ENCODE data around the gene ANKS1B. TPM values are rescaled to one million over a fixed set of nuclear protein-coding genes. Genes with fewer than 3 reads are reported as not detected.

The ANKS1B gene
- polyA plus RNA-seq, 3 donors: not detected

GRCh38 chr12:99505805-99506204 is 478.9 kb downstream of the ANKS1B start:
- intact Hi-C loops (cut with micrococcal nuclease): no loop called here
- DNase-seq: no peak
- no peak overlapping the region for H3K9ac ChIP-seq (ENCODE audit: insufficient read depth, low read length, poor library complexity, severe bottlenecking)
- no peaks in the 10 kb centered on the region for H3K36me3 ChIP-seq (replicated peaks in 1 of 2; ENCODE audit: control insufficient read depth in 1 of 2, insufficient read depth in 2 of 2, low read length in 2 of 2)
- H3K4me2 ChIP-seq (replicated peaks; ENCODE audit: extremely low read depth, low read length, poor library complexity, severe bottlenecking): no peak overlapping the region
- H3K36me3 Mint-ChIP-seq: no peaks in the 10 kb centered on the region
- no CpG with 5 or more reads among the region's 3 CpGs for WGBS (ENCODE audit: insufficient coverage)
- no peaks in the 10 kb centered on the region for H3K27me3 ChIP-seq (ENCODE audit: control insufficient read depth in 2 of 2, insufficient read depth in 2 of 2, low read length in 2 of 2)
- no peaks in the 10 kb centered on the region for H3K4me1 ChIP-seq (ENCODE audit: control insufficient read depth in 1 of 2, insufficient read depth in 2 of 2, low read length in 2 of 2)
- no peaks in the 10 kb centered on the region for H3K27me3 Mint-ChIP-seq (ENCODE audit: low read depth in 3 of 3)
- H3K27ac Mint-ChIP-seq: no peak overlapping the region
- TF ChIP-seq, protein P1, sequence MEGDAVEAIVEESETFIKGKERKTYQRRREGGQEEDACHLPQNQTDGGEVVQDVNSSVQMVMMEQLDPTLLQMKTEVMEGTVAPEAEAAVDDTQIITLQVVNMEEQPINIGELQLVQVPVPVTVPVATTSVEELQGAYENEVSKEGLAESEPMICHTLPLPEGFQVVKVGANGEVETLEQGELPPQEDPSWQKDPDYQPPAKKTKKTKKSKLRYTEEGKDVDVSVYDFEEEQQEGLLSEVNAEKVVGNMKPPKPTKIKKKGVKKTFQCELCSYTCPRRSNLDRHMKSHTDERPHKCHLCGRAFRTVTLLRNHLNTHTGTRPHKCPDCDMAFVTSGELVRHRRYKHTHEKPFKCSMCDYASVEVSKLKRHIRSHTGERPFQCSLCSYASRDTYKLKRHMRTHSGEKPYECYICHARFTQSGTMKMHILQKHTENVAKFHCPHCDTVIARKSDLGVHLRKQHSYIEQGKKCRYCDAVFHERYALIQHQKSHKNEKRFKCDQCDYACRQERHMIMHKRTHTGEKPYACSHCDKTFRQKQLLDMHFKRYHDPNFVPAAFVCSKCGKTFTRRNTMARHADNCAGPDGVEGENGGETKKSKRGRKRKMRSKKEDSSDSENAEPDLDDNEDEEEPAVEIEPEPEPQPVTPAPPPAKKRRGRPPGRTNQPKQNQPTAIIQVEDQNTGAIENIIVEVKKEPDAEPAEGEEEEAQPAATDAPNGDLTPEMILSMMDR (IDR thresholded peaks at IDR 0.05): no peak
- H3K4me3 ChIP-seq (replicated peaks in 1 of 3; ENCODE audit: low read depth in 2 of 3, low read length in 3 of 3): no peak overlapping the region
- H3K4me1 Mint-ChIP-seq: no peaks in the 10 kb centered on the region
- no peak overlapping the region for H3K27ac ChIP-seq (ENCODE audit: low read depth in 1 of 2, low read length in 2 of 2)
- no peaks in the 10 kb centered on the region for H4K20me1 ChIP-seq (ENCODE audit: insufficient read depth, low read length)
- H2AFZ ChIP-seq (ENCODE audit: insufficient read depth, low read depth, low read length, poor library complexity, severe bottlenecking): no peak overlapping the region
- H3K4me3 Mint-ChIP-seq: no peak overlapping the region
- peaks cover 0 to 21% of the 10 kb centered on the region in 2 donors for H3K9me3 ChIP-seq (replicated peaks in 1 of 2; ENCODE audit: control insufficient read depth in 1 of 2, insufficient read depth in 1 of 2, low read length in 2 of 2)
- H3K9me3 Mint-ChIP-seq: peaks cover 0 to 7% (median 2%) of the 10 kb centered on the region in 7 donors
- H3K79me2 ChIP-seq (ENCODE audit: insufficient read depth, low read length): no peaks in the 10 kb centered on the region

DNA sequence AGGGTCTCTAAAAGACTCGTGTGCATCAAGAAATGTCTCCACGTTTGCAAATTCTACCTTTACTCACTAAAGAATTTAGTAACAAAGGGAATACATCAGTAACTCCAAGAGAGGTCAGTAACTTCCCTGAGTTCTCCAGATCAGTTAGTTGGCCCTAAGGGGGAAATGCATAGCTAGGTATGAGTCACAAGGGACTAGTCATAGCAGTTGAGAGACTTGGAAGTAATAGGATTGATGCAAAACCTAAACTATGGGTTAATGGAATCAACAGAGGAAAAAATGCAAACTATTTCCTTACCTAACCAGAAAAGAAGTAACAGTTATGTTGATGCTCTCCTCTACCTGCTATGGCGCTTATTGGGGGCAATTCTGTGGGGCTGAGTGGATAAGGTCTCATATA is 486.0 kb downstream of the ANKS1B start:
- no peak overlapping the region for H3K27ac ChIP-seq (ENCODE audit: low read depth in 1 of 2, low read length in 2 of 2)
- Mint-ChIP-seq H3K36me3 (no peaks in the 10 kb centered on the region), H3K27me3 (ENCODE audit: low read depth in 3 of 3) (peaks cover 0 to 2% (median 0%) of the 10 kb centered on the region in 3 donors), H3K4me3 (no peak overlapping the region), H3K4me1 (no peaks in the 10 kb centered on the region), H3K27ac (no peak overlapping the region), H3K9me3 (peaks cover 0 to 7% (median 5%) of the 10 kb centered on the region in 7 donors)
- H3K9ac ChIP-seq (ENCODE audit: insufficient read depth, low read length, poor library complexity, severe bottlenecking): no peak overlapping the region
- no peak overlapping the region for H3K4me3 ChIP-seq (replicated peaks in 1 of 3; ENCODE audit: low read depth in 2 of 3, low read length in 3 of 3)
- no peak overlapping the region for H3K4me2 ChIP-seq (replicated peaks; ENCODE audit: extremely low read depth, low read length, poor library complexity, severe bottlenecking)
- WGBS (ENCODE audit: insufficient coverage): no CpG with 5 or more reads among the region's 3 CpGs
- H3K79me2 ChIP-seq (ENCODE audit: insufficient read depth, low read length): no peaks in the 10 kb centered on the region
- TF ChIP-seq, protein P1 (IDR thresholded peaks at IDR 0.05): no peak
- H3K4me1 ChIP-seq (ENCODE audit: control insufficient read depth in 1 of 2, insufficient read depth in 2 of 2, low read length in 2 of 2): no peaks in the 10 kb centered on the region
- intact Hi-C loops (cut with micrococcal nuclease): no loop called here
- no peaks in the 10 kb centered on the region for H4K20me1 ChIP-seq (ENCODE audit: insufficient read depth, low read length)
- H2AFZ ChIP-seq (ENCODE audit: insufficient read depth, low read depth, low read length, poor library complexity, severe bottlenecking): no peak overlapping the region
- DNase-seq: no peak
- no peaks in the 10 kb centered on the region for H3K36me3 ChIP-seq (replicated peaks in 1 of 2; ENCODE audit: control insufficient read depth in 1 of 2, insufficient read depth in 2 of 2, low read length in 2 of 2)
- H3K9me3 ChIP-seq (replicated peaks in 1 of 2; ENCODE audit: control insufficient read depth in 1 of 2, insufficient read depth in 1 of 2, low read length in 2 of 2): peaks cover 4 to 5% of the 10 kb centered on the region in 2 donors
- no peaks in the 10 kb centered on the region for H3K27me3 ChIP-seq (ENCODE audit: control insufficient read depth in 2 of 2, insufficient read depth in 2 of 2, low read length in 2 of 2)

All from CD14-positive monocyte (primary cell).